BLaER1 treated with 17β-estradiol and CSF1 and Interleukin-3, amounts not matched to agents 10 nM and 100 nM (cell line): ENCODE data around the gene BPTF.
A peak's percentile ranks its signal among the peaks of the same experiment; 100 is the strongest.

Source experiments
- H3K27ac ChIP-seq, 11 experiments: shearing (Covaris generic); formaldehyde crosslinking; 2 replicates each; pipeline ENCODE4 v1.8.1; 2022
- H3K27me3 ChIP-seq, 11 experiments: shearing (Covaris generic); formaldehyde crosslinking; 2 replicates each; pipeline ENCODE4 v1.8.1; 2022
- H3K36me3 ChIP-seq, 11 experiments: shearing (Covaris generic); formaldehyde crosslinking; 2 replicates each; pipeline ENCODE4 v1.8.1; 2022
- H3K4me1 ChIP-seq, 10 experiments: shearing (Covaris generic); formaldehyde crosslinking; 2 replicates each; pipeline ENCODE4 v1.8.1; 2022
- H3K4me2 ChIP-seq, 11 experiments: shearing (Covaris generic); formaldehyde crosslinking; 2 replicates each; pipeline ENCODE4 v1.8.1; 2022
- H3K4me3 ChIP-seq, 10 experiments: shearing (Covaris generic); formaldehyde crosslinking; 2 replicates each; pipeline ENCODE4 v1.8.1; 2022
- H3K9ac ChIP-seq, 11 experiments: shearing (Covaris generic); formaldehyde crosslinking; 2 replicates each; pipeline ENCODE4 v1.8.1; 2022
- H3K9me3 ChIP-seq, 11 experiments: shearing (Covaris generic); formaldehyde crosslinking; replicated peaks in 1 of 11; 2 replicates each; pipeline ENCODE4 v1.8.1; 2022
- H4K20me1 ChIP-seq, 11 experiments: shearing (Covaris generic); formaldehyde crosslinking; 2 replicates each; pipeline ENCODE4 v1.8.1; 2022
- Cebpa-rat ChIP-seq, 11 experiments: shearing (Covaris generic); IDR thresholded peaks; 2 replicates each; pipeline ENCODE4 v1.8.1; 2022

Gene BPTF, protein sequence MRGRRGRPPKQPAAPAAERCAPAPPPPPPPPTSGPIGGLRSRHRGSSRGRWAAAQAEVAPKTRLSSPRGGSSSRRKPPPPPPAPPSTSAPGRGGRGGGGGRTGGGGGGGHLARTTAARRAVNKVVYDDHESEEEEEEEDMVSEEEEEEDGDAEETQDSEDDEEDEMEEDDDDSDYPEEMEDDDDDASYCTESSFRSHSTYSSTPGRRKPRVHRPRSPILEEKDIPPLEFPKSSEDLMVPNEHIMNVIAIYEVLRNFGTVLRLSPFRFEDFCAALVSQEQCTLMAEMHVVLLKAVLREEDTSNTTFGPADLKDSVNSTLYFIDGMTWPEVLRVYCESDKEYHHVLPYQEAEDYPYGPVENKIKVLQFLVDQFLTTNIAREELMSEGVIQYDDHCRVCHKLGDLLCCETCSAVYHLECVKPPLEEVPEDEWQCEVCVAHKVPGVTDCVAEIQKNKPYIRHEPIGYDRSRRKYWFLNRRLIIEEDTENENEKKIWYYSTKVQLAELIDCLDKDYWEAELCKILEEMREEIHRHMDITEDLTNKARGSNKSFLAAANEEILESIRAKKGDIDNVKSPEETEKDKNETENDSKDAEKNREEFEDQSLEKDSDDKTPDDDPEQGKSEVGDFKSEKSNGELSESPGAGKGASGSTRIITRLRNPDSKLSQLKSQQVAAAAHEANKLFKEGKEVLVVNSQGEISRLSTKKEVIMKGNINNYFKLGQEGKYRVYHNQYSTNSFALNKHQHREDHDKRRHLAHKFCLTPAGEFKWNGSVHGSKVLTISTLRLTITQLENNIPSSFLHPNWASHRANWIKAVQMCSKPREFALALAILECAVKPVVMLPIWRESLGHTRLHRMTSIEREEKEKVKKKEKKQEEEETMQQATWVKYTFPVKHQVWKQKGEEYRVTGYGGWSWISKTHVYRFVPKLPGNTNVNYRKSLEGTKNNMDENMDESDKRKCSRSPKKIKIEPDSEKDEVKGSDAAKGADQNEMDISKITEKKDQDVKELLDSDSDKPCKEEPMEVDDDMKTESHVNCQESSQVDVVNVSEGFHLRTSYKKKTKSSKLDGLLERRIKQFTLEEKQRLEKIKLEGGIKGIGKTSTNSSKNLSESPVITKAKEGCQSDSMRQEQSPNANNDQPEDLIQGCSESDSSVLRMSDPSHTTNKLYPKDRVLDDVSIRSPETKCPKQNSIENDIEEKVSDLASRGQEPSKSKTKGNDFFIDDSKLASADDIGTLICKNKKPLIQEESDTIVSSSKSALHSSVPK (N-terminal part only)

GRCh38 chr17:67824735-67825626, at the start of gene BPTF:
TSS of gene BPTF (plus strand) at chr17:67825503. CDS start at chr17:67825725, 222 bp downstream.
- Histone ChIP-seq H3K4me1 (peaks cover 23 to 49% (median 40%) of the 10 kb centered on the region in 10 experiments), H3K36me3 (peaks cover 0 to 11% (median 0%) of the 10 kb centered on the region in 11 experiments; a peak in 6 of 22 replicates), H3K9me3 (no peaks in the 10 kb centered on the region), H3K4me2 (peak within 1 kb of the TSS; percentile 79 to 97 (median 94)), H3K9ac (peak within 1 kb of the TSS; percentile 85 to 95 (median 92)), H3K27ac (peak within 1 kb of the TSS; percentile 84 to 98 (median 93)), H3K27me3 (peaks cover 0 to 7% (median 0%) of the 10 kb centered on the region in 11 experiments; a peak in 5 of 22 replicates), H4K20me1 (peaks cover 11 to 35% (median 31%) of the 10 kb centered on the region in 11 experiments; a peak in 19 of 22 replicates), H3K4me3 (peak within 1 kb of the TSS; percentile 76 to 92 (median 80))
- TF ChIP-seq Cebpa-rat (IDR thresholded peaks at IDR 0.05) = no peak

DNA sequence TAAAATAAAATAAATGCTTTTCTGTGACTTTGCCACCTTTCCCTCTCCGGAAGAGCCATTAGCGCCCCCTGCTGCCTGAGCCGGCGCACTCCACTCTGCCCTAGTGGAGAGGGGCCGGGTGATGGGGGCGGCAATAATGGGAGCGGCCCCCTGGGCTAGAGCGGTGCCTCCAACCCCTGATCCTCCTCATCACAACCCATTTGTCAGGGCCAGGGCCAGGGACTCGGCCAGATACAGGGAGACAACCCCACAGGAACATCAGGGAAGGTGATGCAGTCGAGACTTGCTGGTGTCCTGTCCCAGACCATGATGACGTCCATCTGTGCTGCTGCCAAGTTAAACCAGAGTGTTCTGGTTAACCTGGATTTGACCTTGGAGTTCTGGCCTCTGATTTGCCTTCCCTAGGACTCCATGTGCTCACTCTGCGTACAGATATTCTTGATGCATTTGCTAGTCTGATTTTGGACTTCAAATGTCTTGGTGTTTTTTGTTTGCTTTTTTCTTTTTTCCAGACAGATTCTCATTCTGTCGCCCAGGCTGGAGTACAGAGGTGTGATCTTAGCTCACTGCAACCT, 46.1 kb upstream of the BPTF start:
- Histone ChIP-seq H3K4me3 (no peak overlapping the region), H3K4me1 (peaks cover 0 to under 1% (median 0%) of the 10 kb centered on the region in 10 experiments; a peak in 1 of 20 replicates)

GRCh38 chr17:67784364-67785121, 40.8 kb upstream of the BPTF start:
- peaks cover 0 to 3% (median 0%) of the 10 kb centered on the region in 10 experiments; a peak in 1 of 20 replicates for H3K4me1 ChIP-seq
- no peaks in the 10 kb centered on the region for H3K27me3 ChIP-seq
- no peak overlapping the region for H3K9ac ChIP-seq
- H3K27ac ChIP-seq = no peak overlapping the region
- no peak for TF ChIP-seq Cebpa-rat (IDR thresholded peaks at IDR 0.05)
- H3K9me3 ChIP-seq = peaks cover 0 to 9% (median 6%) of the 10 kb centered on the region in 11 experiments; a peak in 6 of 22 replicates
- no peak overlapping the region for H3K4me2 ChIP-seq
- no peaks in the 10 kb centered on the region for H4K20me1 ChIP-seq
- no peak overlapping the region for H3K4me3 ChIP-seq
- no peaks in the 10 kb centered on the region for H3K36me3 ChIP-seq

More for the DNA sequence above, 46.1 kb upstream of the BPTF start:
- no peaks in the 10 kb centered on the region for H4K20me1 ChIP-seq
- no peaks in the 10 kb centered on the region for H3K36me3 ChIP-seq
- H3K27ac ChIP-seq = no peak overlapping the region
- H3K4me2 ChIP-seq = no peak overlapping the region
- no peak overlapping the region for H3K9ac ChIP-seq
- no peaks in the 10 kb centered on the region for H3K27me3 ChIP-seq
- H3K9me3 ChIP-seq = no peaks in the 10 kb centered on the region
- no peak for TF ChIP-seq Cebpa-rat (IDR thresholded peaks at IDR 0.05)

GRCh38 chr17:67785122-67785477, 40.2 kb upstream of the BPTF start:
- peaks cover 0 to 3% (median 0%) of the 10 kb centered on the region in 10 experiments; a peak in 1 of 20 replicates for H3K4me1 ChIP-seq

GRCh38 chr17:67785504-67785903, 39.8 kb upstream of the BPTF start:
- Histone ChIP-seq H3K36me3 (no peaks in the 10 kb centered on the region), H4K20me1 (no peaks in the 10 kb centered on the region), H3K27ac (no peak overlapping the region), H3K27me3 (no peaks in the 10 kb centered on the region), H3K4me1 (peaks cover 0 to 3% (median 0%) of the 10 kb centered on the region in 10 experiments; a peak in 1 of 20 replicates), H3K4me3 (no peak overlapping the region), H3K4me2 (no peak overlapping the region), H3K9ac (no peak overlapping the region), H3K9me3 (peaks cover 0 to 9% (median 6%) of the 10 kb centered on the region in 11 experiments; a peak in 6 of 22 replicates)
- no peak for TF ChIP-seq Cebpa-rat (IDR thresholded peaks at IDR 0.05)

More at GRCh38 chr17:67785122-67785477, 40.2 kb upstream of the BPTF start:
- Histone ChIP-seq H3K4me2 (no peak overlapping the region), H3K9me3 (peaks cover 0 to 9% (median 6%) of the 10 kb centered on the region in 11 experiments; a peak in 6 of 22 replicates), H3K4me3 (no peak overlapping the region), H3K36me3 (no peaks in the 10 kb centered on the region), H3K27me3 (no peaks in the 10 kb centered on the region), H4K20me1 (no peaks in the 10 kb centered on the region), H3K9ac (no peak overlapping the region), H3K27ac (no peak overlapping the region)
- TF ChIP-seq Cebpa-rat (IDR thresholded peaks at IDR 0.05) = no peak

DNA sequence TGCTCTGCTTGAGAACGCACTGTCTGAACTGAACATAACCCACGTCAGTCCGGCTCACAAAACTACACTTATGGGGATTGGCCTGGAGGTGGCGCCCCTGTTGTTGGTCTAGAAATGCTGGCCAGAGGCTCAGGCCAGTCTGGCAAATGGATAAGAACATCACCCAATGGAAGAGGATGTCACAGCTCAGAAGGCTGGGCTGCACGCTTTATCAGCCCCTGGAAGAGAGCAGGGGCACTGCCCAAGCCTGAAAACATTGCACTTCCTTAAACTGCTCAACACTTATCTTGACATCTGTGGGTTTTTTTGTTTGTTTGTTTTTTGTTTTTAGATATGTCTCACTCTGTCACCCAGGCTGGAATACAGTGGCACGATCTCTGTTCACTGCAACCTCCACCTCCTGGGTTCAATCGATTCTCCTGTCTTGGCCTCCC, 24.8 kb upstream of the BPTF start:
- Histone ChIP-seq H3K4me3 (no peak overlapping the region), H3K27me3 (no peaks in the 10 kb centered on the region), H3K4me1 (peaks cover 0 to 13% (median 2%) of the 10 kb centered on the region in 10 experiments; a peak in 3 of 20 replicates), H3K9ac (no peak overlapping the region), H3K36me3 (no peaks in the 10 kb centered on the region), H4K20me1 (no peaks in the 10 kb centered on the region), H3K4me2 (no peak overlapping the region), H3K9me3 (no peaks in the 10 kb centered on the region), H3K27ac (peak overlapping the region in 1 of 11 experiments; percentile 32; a peak in 2 of 22 replicates)
- TF ChIP-seq Cebpa-rat (IDR thresholded peaks at IDR 0.05) = no peak

DNA sequence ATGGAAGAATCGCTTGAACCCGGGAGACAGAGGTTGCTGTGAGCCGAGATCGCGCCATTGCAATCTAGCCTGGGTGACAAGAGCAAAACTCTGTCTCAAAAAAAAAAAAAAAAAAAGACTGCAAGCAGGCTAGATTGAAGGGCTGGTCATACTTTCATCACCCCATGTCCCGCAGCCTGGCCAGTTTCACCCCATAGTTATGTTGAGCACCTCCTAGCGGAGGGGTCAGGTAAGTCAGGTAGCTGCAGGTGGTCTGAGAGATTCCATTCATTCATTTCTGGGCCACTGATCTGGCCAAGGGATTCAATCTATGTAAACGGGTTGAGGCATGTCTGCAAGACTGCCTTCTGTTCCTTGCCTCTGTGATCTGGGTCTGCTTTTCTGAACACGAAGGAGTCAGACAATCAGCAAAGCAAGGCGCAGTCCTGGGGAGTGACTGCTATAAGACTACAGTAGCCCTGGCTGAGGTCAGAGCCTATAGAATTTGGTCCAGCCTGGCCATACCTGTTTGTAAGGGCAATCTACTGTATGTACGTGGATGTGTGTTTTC, 23.6 kb upstream of the BPTF start:
- no peak overlapping the region for H3K4me2 ChIP-seq
- H3K9me3 ChIP-seq = no peaks in the 10 kb centered on the region
- no peak overlapping the region for H3K9ac ChIP-seq
- no peak overlapping the region for H3K4me3 ChIP-seq
- H3K27ac ChIP-seq = no peak overlapping the region
- H3K36me3 ChIP-seq = no peaks in the 10 kb centered on the region
- H3K4me1 ChIP-seq = peaks cover 0 to 14% (median 5%) of the 10 kb centered on the region in 10 experiments; a peak in 6 of 20 replicates
- no peaks in the 10 kb centered on the region for H3K27me3 ChIP-seq
- no peaks in the 10 kb centered on the region for H4K20me1 ChIP-seq
- TF ChIP-seq Cebpa-rat (IDR thresholded peaks at IDR 0.05) = no peak
